Superior temporal gyrus (tissue), 1 donor: Measurements from ENCODE around the gene PRDM11.
A peak's percentile ranks its signal among the peaks of the same experiment; 100 is the strongest.

Source experiments
- DNase-seq: peaks from one replicate; pipeline ENCODE4 v3.0.0-alpha.2; 2016; ENCODE audit errors: extremely low spot score

The PRDM11 gene

DNA sequence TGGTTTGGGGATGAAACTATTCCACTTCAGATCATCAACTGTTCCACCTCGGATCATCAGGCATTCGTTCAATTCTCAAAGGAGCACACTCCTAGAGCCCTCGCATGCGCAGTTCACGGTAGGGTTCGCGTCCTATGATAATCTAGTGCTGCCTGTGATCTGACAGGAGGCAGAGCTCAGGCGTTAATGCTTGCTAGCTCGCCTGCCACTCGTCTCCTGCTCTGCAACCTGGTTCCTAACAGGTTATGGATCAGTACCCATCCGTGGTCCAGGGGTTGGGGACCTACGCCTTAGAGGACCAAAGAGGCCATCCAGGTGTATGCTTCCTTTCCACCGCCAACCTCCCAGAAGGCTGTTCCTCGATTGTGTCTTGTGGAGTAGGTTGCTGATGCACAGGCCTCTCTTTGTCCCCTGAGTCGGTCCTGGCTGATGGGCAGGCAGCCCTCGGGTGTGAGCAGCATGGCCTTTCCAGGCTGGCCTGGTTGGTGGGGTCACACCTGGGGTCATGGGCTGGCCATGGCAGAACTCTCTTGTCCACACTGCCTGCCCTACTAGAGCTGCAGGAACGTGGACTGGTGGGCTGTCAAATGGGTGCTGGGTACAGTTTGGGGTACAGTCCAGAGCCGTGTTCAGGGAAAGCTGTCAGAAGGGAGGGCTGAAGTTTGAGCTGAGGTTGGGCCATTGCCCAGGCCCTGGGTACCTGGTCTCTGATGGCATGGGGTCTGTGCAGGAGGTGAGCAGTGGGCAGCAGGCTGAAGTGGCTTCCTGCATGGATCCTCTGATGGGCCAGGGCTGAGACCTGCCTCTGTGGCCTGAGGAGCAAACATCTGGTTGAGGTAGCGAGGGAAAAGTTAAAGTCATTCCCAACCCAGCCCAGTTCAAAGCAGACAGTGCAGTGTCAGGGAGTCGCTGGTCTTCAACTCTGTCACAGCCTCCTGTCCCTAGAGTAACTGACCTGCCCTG, 11.1 kb downstream of the PRDM11 start:
- DNase-seq = no peak

DNA sequence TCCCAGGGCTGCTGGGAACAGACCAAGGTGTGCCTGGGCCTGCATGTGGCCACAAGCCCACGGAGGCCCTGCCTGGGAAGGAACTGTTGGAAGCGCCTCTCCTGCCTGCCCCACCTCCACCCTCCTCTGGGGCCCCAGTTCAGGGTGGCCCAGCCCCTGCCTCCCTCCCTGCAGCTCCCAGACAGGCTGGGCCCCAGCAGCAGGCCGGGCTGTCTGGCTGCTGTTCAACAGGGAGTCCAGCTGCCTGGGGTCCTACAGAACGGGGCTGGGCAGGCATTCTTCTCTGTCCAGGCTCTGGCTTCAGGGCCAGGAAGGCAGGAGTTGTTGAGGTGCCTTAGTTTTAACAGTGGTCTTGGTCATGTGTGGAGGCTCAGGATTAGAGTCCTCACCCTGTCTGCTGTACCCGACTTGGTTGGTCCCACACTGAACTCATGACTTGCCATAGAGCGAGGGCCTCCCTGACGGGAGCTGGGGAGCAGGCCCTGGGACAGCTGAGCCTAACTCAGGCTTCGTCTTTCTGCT, 11.8 kb downstream of the PRDM11 start:
- DNase-seq = no peak

DNA sequence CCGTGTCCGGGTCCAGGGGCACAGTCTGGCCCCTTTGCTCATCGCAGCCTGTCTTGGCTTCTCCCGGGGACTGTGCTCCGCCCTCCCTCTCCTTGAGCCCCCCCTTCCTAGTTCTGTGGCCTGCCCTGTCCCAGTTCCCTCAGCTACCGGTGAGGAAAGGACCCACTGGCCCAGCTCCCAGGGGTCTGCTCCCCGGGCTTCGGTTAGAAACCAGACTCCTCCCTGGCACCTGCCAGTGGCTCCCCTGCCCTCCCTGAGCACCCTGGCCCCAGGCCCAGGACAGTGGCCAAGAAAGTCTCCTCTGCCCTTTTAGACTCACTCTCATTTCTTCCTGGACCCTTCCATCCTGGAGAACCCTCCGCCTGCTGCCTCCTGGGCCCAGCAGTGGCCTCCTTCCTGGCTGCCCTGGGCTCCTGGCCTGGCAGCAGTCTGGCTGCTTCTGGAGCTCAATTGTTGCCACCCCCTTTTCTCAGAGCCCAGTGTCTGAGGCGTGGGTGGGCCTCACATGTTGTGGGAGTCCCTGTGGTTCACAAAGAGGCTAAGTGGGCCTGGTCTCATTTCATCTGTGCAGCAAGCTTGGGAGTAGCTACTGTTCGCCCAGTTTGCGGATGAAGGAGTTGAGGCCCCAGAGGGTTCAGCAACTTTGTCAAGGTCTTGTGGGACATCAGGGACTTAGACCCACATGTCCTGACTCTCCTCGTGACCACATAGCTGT, 12.6 kb downstream of the PRDM11 start:
- DNase-seq = no peak

DNA sequence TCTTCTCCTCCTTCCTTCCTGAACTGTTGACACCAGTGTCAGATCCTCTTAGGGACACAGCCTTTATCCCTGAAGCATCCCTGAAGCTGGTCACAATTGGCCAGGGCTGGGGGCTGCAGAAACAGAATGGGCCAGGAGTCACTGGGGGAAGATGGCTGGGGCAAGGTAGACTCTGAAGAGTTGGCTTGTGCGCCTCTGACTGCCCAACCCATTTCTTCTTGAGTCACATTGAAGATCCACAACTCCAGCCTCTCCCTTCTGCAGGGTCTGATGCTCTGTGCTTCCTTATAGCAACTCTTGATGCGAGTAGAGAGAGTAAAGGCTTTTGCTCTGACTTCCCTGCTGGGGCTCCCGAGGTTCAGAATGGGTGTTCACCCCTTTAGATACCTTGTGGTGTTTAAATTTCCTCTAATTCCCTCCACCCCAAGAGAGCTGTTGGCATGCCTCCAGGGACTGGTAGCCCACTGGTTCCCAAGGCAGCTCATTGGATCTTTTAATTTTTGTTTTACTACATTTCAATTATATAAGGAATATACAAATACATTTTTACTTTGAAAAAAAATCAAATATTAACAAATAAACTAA, 13.4 kb downstream of the PRDM11 start:
- no peak for DNase-seq

DNA sequence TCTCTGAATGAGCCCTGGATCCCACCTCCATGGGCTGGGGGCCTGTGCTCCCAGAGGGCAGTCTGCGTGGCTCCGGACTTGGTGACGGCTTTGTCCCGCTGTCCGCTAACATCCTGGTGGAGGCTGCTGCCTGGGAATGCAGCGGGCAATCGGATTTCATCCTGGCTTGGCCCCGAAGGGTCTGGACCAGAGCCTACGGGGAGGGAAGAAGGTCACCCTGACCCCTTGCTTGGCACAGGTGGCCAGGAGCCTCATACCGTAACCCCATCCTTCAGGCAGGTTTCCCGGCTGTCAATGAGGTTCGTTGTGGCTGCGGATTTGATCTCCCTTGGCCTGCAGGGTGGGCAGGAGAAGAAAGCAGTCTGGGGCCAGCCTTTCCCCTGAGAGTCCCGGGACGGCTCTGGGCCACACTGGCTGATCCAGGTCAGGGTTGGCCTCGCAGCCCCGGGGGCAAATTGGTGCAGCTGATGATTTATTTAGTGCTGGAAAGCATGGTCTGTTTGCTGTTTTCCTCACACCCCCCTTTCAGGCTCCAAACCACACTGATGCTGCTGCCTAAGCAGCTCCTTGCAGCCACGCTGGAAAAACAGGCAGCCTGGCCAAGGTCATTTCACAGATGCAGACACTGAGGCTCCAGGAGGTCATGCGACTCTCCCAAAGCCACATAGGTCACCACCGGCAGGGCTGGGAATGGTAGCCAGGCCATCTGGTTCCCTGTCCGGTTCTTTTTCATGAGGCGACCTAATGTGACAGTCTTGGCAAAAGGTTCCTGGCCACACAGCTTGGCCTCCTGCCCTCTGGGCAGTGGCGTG, 15.0 kb downstream of the PRDM11 start:
- no peak for DNase-seq

DNA sequence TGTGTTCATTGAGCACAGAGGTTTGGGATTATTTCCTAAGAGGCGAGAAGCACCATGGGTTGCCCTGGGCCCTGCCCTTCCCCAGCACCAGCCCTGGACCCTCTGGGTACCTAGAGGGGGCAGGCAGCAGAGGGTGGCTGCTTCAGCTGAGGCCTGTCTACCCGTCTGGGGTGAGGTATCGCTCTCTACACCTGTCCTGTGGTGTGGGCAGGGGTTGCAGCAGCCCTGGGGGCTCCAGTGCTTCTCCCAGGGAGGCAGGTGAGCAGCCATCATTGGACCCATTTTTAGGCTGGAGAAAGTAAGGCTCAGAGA, 15.6 kb downstream of the PRDM11 start:
- no peak for DNase-seq

DNA sequence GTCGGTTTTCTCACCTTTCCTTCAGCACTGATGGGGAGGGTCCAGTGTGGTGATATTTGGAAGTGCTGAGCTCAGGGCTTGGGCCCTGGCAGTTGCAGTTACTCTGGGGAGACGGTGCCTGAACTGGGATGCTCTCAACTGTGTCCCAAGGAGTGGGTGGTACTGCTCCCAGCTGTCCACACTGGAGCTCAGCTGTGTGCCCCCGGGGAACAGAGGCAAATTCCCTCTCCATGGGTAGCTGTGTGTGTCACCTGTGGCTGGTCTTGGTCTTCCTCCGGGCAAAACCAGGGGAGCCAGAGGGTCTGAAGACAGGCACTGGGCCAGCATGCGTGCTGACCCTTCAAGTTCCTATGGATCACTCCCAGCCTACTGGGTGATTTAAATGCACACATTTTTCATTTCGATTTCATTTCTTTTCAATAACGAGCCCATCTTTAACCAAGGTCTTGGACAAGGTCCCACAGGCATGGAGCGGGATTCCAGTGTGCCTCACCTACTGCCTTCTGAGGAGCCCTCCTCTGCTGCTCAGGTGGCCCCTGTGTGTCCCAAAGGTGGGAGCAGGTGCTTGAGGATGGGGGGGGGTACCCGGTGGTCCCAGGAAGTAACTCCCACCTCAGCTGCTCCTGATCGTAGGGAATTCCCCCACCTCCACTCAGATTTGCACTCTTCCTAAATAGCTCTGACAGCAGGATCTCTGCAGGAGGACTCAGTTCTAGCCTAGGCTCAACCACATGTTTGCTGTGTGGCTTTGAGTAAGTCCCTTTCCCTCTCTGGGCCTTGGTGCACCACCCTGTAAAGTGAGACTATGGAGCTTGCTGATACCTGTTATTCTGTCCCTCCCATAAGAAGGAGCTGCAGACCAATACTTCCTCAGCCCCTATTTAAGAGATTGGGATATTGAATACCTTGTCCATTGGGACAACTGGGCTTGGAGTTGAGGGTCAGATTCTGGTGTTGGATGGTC, 16.8 kb downstream of the PRDM11 start:
- DNase-seq = no peak

DNA sequence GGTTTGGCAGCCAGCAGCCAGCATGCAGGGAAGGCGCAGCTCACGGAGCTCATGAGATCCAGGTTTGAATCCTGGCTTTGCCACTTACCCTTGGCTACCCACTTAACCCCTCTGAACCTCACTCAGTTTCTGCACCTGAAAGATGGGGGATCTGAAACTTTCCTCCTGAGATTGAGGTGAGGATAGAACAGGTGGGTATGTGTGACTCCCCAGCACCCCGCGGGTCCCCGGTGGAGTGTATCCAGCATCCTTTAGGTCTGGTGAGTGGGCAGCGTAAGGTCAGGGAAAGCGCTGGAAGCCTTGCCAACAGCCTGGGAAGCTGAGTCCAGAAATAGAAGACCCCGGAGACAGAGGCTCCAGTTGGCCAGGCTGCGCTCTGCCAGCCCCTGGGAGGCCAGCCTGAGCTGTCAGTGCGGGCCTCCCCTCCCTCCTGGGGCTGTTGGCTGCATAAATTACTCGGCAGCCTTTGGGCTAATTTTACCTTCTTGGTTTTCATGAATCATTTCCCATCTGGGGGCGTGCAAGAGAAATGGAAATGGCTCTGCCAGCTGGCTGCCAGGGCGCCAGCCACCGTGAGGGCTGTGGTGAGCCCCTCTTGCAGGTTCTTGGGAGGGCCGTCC, 17.6 kb downstream of the PRDM11 start:
- DNase-seq = peak; percentile 67

DNA sequence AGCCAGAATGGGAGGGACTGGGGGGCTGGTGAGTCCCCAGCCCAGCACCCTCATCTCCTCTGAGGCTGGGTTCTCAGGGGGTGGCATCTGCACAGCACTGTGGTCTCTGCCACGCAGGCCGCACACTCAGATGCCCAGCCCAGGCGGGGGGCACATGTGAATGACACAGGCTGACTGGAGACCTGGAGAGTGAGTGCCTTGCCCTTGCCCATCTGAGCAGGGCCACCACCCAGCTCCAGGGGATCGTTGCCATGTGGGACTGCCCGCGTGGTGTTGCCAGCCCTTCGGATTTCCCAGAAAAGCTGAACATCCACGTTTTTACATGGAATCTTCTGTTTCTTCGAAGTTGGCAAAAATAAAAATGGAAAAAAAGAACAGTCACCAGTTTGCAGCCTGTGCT, 18.9 kb downstream of the PRDM11 start:
- DNase-seq = peak; percentile 32

DNA sequence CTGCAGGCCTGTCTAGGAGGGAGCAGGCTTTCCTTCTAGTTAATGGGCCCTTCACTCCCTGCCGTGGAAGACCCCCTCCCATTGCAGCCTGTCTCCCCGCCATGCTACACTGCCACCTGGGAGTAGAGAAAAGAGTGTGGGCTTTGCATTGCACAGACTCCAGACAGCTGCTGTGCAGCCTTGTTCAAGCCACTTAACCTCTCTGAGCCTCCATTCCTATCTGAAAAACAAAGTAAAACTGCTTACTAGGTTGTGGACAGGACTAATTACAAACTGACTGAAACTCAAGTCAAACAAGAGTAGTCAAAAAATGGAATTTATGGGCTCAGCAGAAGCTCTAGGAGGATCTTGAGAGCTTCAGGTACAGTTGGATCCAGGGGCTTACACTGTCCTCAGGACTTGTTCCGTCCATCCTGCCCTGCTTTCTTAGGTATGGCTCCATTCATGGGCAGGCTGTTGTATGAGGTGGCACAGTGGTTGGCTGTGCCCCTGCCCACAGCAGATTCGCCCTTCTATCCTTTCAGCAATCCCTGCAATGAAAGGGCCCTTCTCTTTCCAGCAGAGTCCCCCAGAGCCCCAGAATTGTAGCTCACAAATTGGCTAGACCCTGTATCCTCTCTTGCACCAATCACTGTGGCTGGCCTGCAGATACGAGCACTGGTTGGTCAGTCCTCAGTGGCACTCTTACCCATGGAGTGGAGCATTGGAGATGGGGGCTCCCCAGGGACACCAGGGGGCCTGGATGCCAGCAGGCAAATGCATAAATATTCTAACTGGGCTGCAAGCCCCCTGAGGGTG, 19.6 kb downstream of the PRDM11 start:
- no peak for DNase-seq

DNA sequence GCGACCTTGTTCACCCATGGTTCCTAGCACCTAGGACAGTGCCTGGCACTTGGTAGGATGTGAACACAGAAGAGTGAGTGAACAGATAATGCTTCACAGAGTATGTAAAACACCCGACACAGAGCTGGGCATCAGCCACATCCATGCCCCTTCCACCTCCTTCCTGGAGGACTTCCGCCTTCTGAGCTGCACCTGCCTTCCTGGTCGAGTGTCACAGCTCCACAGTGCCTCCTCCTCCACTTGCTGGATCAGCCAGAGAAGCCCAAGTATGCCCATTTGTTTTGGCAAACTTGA, 20.1 kb downstream of the PRDM11 start:
- DNase-seq = no peak

DNA sequence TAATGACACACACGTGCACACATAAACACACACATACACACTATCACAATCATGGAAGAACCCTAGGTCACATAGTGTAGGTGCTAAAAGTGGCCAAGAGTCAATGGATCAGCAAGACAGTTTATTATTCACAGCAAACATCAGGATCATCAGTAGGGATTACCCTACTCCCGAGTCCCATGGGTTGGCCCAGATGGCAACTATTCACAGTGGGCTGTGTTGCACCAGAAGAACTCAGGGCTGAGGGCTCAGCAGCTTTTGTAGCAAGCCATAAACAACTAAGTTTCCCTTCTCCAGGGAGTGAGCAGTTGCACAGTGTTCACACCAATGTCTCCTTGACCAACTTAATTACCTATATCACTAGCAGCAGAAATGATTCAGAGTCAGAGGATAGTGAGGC, 20.8 kb downstream of the PRDM11 start:
- no peak for DNase-seq

DNA sequence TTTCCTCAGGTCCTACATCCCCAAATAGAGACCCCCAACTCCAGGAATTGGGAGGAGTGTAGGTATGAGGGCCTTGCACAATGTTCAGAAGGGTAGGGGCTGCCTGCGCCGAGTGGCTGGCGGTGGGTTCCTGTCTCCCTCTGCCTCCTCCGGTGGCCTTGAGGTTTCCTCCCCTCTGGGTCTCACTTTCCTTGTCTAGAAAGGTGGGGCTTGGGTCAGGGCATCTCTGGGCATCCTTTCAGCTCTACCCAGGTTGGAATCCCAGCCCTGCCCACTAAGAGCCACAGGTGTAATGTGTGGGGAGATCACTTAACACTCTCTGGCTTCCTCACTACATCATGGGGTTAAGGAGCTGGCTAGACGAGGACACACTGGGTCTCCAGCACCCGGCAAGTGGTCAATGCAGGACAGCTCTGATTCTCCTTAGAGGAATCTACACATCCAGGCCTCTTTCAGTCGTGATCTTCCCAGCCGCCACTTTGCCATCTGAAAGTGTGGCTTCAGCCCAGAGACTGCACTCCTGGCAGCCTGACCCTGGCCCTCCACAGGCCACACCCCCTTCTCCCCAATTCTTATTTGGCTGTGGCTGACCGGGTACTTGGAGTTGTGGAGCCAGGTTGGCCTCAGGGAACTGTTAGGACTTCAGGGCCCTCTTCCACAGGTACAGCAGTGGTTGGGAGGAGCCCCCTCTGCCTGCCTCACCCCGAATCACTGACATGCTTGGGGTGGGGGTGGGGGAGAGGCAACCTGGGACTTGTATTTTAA, 22.1 kb downstream of the PRDM11 start:
- no peak for DNase-seq

DNA sequence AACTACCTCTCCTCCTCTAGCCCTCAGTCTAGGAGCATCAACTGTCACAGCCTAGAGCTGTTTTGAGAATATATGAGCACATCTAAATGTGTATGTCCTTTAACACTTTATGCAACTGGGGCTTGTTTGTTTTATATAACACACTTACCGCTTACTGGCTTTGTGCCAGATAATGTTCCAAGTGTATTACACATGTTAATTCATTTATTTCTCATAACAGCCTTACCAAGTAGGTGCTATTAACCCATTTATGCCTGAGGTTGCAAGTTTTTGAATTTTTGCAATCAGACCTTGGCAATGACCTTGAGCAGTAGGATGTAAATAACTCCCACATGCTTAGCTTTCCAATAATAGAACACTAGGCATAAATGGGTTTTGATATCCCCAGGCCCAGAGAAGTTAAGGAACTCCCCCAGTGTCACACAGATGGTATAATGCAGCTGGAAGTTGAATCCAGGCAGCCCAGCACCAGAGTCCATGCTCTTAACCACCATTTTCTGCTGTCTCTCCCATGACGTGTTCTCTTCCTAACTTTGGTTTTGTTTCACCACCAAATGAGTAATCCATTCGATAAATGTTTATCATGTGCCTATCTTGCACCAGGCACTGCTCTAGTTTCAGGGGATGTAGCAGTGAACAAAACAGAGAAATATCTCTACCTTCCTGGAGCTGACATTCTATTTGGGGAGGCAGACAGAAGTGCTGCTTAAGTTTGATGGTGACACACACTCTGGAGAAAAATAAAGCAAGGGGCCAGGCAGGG, 23.1 kb downstream of the PRDM11 start:
- DNase-seq = peak; percentile 27

DNA sequence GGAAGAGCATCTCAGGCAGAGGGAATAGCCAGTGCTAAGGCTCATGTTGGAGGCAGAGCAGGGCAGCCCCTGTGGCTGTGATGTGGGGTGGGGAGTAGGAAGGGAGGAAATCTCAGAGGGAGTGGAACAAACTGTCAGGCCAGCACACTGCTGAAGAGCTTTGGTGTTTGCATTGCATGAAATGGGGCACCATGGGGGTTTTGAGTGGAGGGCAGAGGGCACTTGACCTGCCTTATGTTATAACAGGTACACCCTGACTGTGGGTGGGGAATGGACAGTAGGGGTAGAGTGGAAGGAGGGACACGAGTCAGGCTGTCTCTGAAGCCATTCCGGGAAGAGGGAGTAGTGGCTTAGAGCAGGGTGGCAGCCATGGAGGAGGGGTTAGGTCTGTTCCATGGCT, 24.0 kb downstream of the PRDM11 start:
- DNase-seq = no peak

DNA sequence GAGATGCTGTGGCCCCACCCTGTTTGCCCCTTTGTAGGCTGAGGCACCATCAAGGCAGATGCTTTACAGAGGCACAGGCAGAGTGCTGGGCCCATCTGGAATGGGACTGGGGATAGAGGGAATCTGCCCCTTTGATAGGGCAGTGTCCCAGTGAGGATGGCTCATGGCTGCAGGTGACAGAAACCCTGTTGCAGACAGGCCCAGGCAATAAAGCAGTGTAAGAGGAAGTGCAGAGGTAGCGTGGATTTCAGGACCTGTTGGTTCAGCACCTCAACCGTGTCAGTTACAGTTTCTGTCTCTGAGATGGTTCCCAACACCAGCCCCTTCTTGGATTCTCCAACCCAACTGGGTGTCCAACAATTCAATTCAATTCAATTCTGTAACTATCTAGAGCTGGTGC, 25.1 kb downstream of the PRDM11 start:
- DNase-seq = no peak

DNA sequence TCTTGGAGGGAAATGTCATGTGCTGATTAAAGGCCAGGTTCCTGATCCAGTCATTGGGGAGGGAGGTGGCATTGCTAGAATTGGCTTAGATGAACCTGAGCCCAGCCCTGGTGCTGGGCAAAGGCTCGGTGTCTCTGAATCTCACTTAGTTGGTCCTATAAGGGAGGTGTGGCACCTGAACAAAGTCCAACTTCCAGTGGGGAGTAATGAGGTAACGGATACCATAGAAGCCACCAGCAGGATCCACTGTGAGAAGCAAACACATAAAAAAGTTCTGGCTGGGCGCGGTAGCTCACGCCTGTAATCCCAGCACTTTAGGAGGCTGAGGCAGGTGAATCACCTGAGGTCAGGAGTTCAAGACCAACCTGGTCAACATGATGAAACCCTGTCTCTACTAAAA, 26.6 kb downstream of the PRDM11 start:
- DNase-seq = no peak
